Activated naive CD8-positive, alpha-beta T cell (primary cell): ENCODE data around the gene GPC5.
"Not testable (repeated sequence)": the region's sequence is repeated elsewhere in the genome, so short reads cannot be mapped to it uniquely, and the experiment has no call there.

Source experiments
- H3K27ac Mint-ChIP-seq: one replicate; pipeline ENCODE4 v1.8.0; 2021; ENCODE audit warnings: mixed read lengths
- H3K27me3 Mint-ChIP-seq: one replicate; pipeline ENCODE4 v1.8.0; 2021; ENCODE audit warnings: mixed read lengths
- H3K36me3 Mint-ChIP-seq: one replicate; pipeline ENCODE4 v1.8.0; 2021; ENCODE audit warnings: mixed read lengths
- H3K4me1 Mint-ChIP-seq: one replicate; pipeline ENCODE4 v1.8.0; 2021; ENCODE audit warnings: low read depth, mixed read lengths
- H3K4me3 Mint-ChIP-seq: one replicate; pipeline ENCODE4 v1.8.0; 2021; ENCODE audit warnings: mild to moderate bottlenecking, mixed read lengths
- H3K9me3 Mint-ChIP-seq: one replicate; pipeline ENCODE4 v1.8.0; 2021; ENCODE audit warnings: low read depth, mixed read lengths

Gene GPC5

DNA sequence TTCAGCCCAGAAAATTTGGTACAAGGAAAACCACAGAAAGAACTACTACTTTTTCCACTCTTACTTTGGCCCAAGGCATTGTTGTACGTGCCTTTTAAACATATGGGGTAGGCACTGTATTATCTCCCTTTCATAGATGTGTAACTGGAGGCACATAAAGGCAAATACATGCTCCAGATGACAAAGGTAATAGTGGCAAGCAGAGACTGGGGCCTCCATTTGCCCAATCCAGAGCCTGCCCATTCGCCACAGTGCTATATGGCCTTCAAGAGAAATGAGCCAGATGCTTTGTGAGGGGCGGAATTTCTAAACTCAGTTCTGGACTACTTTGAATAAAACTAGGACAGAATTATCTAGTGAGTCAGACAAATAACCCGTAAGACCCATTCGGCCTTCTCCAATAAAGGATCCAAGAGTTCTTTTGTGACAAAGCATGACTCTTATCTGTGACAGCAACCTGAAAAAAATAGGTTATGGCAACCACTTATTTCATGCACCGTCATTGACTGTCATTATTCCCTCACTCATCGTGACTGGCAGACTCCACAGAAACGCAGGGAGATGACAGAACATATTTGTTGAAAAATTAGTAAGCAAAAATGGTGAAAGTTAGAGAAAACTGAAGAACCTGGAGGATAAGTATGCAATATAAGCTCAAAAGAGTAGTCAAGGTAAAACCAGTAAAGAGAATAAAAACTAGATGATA is 1116.2 kb downstream of the GPC5 start:
- H3K27me3 Mint-ChIP-seq, result no peaks in the 10 kb centered on the region

DNA sequence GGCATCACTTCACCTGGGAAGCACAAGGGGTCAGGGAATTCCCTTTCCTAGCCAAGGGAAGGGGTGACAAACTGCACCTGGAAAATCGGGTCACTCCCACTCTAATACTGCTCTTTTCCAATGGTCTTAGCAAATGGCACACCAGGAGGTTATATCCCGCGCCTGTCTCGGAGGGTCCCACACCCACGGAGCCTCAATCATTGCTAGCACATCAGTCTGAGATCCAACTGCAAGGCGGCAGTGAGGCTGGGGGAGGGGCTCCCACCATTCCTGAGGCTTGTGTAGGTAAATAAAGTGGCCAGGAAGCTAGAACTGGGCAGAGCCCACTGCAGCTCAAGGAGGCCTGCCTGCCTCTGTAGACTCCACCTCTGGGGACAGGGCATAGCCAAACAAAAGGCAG is 1118.5 kb downstream of the GPC5 start:
- H3K27me3 Mint-ChIP-seq, H3K27ac Mint-ChIP-seq, H3K4me1 Mint-ChIP-seq, H3K4me3 Mint-ChIP-seq, H3K36me3 Mint-ChIP-seq: not testable (repeated sequence)
- peaks cover 13% of the 10 kb centered on the region for H3K9me3 Mint-ChIP-seq

More for the DNA sequence above, 1116.2 kb downstream of the GPC5 start:
- Mint-ChIP-seq H3K36me3 (no peaks in the 10 kb centered on the region), H3K4me1 (no peaks in the 10 kb centered on the region), H3K27ac (no peak overlapping the region), H3K9me3 (peaks cover 13% of the 10 kb centered on the region), H3K4me3 (no peak overlapping the region)

DNA sequence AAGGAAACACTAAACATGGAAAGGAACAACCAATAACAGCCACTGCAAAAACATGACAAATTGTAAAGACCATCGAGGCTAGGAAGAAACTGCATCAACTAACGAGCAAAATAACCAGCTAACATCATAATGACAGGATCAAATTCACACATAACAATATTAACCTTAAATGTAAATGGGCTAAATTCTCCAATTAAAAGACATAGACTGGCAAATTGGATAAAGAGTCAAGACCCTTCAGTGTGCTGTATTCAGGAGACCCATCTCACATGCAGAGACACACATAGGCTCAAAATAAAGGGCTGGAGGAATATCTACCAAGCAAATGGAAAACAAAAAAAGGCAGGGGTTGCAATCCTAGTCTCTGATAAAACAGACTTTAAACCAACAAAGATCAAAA is 1120.2 kb downstream of the GPC5 start:
- H3K36me3 Mint-ChIP-seq, H3K27me3 Mint-ChIP-seq, H3K4me1 Mint-ChIP-seq, H3K4me3 Mint-ChIP-seq, H3K27ac Mint-ChIP-seq: not testable (repeated sequence)
- H3K9me3 Mint-ChIP-seq, result peaks cover 13% of the 10 kb centered on the region

DNA sequence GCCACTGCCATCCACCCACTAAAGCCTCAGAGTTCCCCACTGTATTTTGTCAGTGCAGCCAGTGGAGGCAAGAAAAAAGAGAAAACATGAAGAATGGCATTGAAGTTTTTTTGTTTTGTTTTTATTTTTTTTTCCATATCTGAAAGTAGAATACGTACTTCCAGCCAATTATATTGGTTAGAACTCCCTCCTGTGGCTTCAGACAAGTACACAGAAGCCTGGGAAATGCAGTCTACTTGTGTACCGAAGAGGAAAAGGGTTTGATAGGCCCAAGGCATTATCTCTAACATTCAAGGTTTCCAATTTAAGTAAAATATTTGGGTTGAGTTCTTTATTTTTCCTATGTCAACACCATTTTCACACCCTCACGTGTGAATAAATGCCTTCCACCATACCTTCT is 1131.9 kb downstream of the GPC5 start:
- H3K27ac Mint-ChIP-seq, result no peak overlapping the region
- H3K36me3 Mint-ChIP-seq, result no peaks in the 10 kb centered on the region
- no peak overlapping the region for H3K4me3 Mint-ChIP-seq
- no peaks in the 10 kb centered on the region for H3K9me3 Mint-ChIP-seq
- no peaks in the 10 kb centered on the region for H3K4me1 Mint-ChIP-seq
- no peaks in the 10 kb centered on the region for H3K27me3 Mint-ChIP-seq

DNA sequence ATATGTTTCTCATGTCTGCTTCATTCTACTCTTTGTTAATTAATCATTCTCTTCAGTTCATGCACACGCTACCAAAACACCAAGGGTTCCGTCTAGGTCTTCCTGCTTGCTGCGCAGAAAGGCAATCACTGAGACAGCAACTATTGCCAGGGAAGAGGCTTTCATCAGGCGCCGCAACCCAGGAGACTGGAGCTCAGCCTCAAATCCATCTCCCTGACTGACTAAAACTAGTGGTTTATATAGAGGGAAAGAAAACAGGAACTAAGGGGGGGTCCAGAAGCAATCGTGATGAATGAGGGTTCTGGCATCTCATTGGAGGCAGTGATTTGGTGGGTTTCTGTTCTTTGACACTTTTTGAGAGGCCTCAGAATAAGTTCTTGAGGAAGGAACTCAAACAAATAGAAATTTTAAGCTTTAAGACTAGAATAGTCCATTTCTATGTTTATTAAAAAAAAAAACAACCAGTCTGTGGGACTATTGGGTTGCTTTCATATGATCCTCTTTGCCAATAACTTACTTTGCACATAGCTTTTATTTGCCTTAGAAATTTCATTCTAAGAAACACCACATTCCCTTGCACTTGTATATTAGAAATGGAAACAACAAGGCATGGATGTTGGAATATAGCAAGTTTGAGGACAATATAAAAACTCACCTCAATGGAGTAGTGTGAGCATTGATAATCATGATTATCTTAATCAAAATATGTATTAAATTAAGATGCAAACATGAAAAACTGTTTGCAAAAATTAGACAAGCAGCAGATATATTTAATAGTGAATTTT is 1137.0 kb downstream of the GPC5 start:
- H3K36me3 Mint-ChIP-seq, result no peaks in the 10 kb centered on the region
- no peak overlapping the region for H3K27ac Mint-ChIP-seq
- no peaks in the 10 kb centered on the region for H3K4me1 Mint-ChIP-seq
- H3K4me3 Mint-ChIP-seq, result no peak overlapping the region
- no peaks in the 10 kb centered on the region for H3K27me3 Mint-ChIP-seq
- H3K9me3 Mint-ChIP-seq, result no peaks in the 10 kb centered on the region

GRCh38 chr13:92537471-92537870 is 1139.0 kb downstream of the GPC5 start:
- Mint-ChIP-seq H3K4me1 (no peaks in the 10 kb centered on the region), H3K27me3 (no peaks in the 10 kb centered on the region), H3K9me3 (peaks cover 4% of the 10 kb centered on the region), H3K4me3 (no peak overlapping the region), H3K27ac (no peak overlapping the region), H3K36me3 (no peaks in the 10 kb centered on the region)

DNA sequence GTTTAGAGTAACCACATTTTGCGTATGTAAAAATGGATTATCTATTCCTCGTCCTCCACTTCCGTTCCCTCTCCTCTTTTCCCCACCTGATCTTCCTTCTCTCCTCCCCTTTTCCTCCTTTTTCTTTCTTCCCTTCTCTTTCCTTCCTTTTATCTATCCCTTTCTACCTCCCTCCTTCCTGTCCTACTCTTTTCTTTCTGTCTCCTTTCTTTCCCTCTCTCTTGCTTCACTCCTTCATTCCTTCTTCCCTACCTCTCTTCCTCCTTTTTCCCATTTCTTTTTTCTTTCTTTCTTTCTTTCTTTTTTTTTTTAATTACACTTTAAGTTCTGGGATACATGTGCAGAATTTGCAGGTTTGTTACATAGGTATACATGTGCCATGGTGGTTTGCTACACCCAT is 1139.7 kb downstream of the GPC5 start:
- Mint-ChIP-seq H3K9me3 (peaks cover 7% of the 10 kb centered on the region), H3K27ac (no peak overlapping the region), H3K36me3 (no peaks in the 10 kb centered on the region), H3K4me3 (no peak overlapping the region), H3K4me1 (no peaks in the 10 kb centered on the region), H3K27me3 (no peaks in the 10 kb centered on the region)

DNA sequence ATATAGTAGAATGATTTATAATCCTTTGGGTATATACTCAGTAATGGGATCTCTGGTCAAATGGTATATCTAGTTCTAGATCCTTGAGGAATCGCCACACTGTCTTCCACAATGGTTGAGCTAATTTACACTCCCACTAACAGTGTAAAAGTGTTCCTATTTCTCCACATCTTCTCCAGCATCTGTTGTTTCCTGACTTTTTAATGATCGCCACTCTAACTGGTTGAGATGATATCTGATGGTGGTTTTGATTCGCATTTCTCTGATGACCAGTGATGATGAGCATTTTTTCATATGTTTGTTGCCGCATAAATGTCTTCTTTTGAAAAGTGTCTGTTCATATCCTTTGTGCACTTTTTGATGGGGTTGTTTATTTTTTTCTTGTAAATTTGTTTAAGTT is 1140.7 kb downstream of the GPC5 start:
- H3K4me1 Mint-ChIP-seq, H3K36me3 Mint-ChIP-seq, H3K27me3 Mint-ChIP-seq, H3K27ac Mint-ChIP-seq, H3K4me3 Mint-ChIP-seq, H3K9me3 Mint-ChIP-seq: not testable (repeated sequence)

- Mint-ChIP-seq H3K9me3 (peaks cover 3% of the 10 kb centered on the region), H3K4me1 (no peaks in the 10 kb centered on the region), H3K4me3 (no peak overlapping the region), H3K27me3 (no peaks in the 10 kb centered on the region), H3K36me3 (no peaks in the 10 kb centered on the region), H3K27ac (no peak overlapping the region)
These were observed 1148.8 kb downstream of the GPC5 start for GRCh38 chr13:92547266-92547665.

- Mint-ChIP-seq H3K27ac (no peak overlapping the region), H3K9me3 (no peaks in the 10 kb centered on the region), H3K27me3 (no peaks in the 10 kb centered on the region), H3K4me1 (no peaks in the 10 kb centered on the region), H3K36me3 (no peaks in the 10 kb centered on the region), H3K4me3 (no peak overlapping the region)
These were observed 1150.9 kb downstream of the GPC5 start for GRCh38 chr13:92549276-92549675.

DNA sequence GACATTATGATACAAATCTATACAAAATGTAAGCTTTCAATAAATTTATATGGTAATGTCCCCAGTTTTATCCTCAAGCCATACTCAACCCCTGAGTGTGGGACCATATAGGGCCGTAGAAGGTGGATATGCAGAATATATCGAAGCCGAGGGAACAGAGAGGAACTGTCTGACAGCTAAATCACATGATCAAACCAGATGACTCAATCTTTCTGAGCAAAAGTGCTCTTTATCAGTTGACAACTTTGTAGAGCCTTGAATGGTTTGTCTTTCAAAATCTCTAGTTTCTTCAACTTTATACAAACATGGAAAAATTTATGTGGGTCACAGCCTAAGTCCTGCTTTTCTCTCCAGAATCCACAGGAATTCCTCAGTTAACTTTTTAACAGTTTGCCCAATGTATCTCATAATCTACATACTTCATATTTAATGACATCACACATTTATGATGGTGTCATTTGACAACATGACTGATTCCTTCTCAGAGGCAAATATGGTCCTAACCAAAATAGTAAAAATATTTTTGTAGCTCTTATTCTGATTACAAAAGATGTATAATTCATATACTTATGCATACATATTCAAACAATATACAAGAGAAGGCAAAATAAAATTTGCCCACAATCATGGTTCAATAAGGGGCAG is 1155.2 kb downstream of the GPC5 start:
- no peaks in the 10 kb centered on the region for H3K27me3 Mint-ChIP-seq
- H3K4me3 Mint-ChIP-seq, result no peak overlapping the region
- H3K9me3 Mint-ChIP-seq, result no peaks in the 10 kb centered on the region
- no peak overlapping the region for H3K27ac Mint-ChIP-seq
- no peaks in the 10 kb centered on the region for H3K36me3 Mint-ChIP-seq
- no peaks in the 10 kb centered on the region for H3K4me1 Mint-ChIP-seq

DNA sequence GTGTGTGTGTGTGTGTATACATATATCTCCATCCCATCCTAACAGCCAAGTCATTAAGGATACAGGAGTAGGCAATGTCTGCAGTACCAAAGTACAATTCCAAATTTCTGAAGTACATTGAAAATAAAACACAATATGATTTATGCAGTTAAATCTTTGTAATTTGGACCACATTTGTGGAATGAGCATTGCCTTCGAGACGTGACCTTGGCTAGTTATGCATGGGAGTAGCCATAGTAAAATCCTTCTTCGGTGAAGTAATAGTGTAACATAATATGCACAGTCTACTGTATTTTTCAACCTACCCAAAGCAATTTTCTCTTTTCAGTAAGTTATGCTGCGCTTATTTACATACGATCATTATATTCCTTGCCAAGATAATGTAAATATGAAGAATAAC is 1162.5 kb downstream of the GPC5 start:
- Mint-ChIP-seq H3K4me1 (no peaks in the 10 kb centered on the region), H3K4me3 (no peak overlapping the region), H3K27ac (no peak overlapping the region), H3K9me3 (no peaks in the 10 kb centered on the region), H3K36me3 (no peaks in the 10 kb centered on the region), H3K27me3 (no peaks in the 10 kb centered on the region)

DNA sequence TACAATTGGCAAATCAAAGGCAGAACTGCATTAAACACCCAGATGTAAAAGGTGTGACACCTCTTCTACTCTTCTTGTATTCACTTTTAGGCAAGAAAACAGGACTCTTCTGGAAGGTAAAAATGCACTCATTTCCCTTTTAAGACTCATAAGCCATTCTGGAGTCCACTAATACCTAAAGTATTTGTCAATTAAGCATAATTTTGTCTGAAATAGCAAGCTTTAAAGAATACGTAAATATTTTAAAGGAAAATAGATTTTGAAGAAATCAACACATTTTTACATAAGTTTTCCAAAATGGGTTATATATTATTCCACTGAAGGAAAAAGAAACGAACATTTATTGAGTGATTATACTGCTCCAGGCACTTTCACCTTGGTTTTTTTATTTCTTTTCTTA is 1166.5 kb downstream of the GPC5 start:
- H3K36me3 Mint-ChIP-seq, result no peaks in the 10 kb centered on the region
- no peaks in the 10 kb centered on the region for H3K4me1 Mint-ChIP-seq
- H3K27ac Mint-ChIP-seq, result no peak overlapping the region
- H3K4me3 Mint-ChIP-seq, result no peak overlapping the region
- H3K27me3 Mint-ChIP-seq, result no peaks in the 10 kb centered on the region
- H3K9me3 Mint-ChIP-seq, result no peaks in the 10 kb centered on the region

DNA sequence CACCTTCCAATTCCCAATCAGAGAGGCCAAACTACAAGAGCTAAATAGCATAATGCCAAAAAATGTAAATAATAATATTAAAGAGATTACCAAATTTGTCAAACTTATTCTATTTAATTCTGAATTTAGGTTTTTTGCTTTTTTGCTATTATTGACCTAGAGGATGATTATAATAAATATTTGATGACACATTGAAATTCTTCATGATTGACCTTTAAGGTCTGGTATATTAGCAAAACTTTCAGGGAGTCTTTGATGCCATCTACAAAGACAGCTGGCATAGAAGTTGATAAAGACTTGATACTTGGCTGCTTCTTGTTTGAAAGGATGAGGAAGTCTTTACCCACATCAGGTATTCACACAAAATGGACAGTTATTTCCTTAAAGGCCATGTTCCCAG is 1168.3 kb downstream of the GPC5 start:
- no peak overlapping the region for H3K4me3 Mint-ChIP-seq
- no peaks in the 10 kb centered on the region for H3K36me3 Mint-ChIP-seq
- no peaks in the 10 kb centered on the region for H3K27me3 Mint-ChIP-seq
- H3K4me1 Mint-ChIP-seq, result no peaks in the 10 kb centered on the region
- no peak overlapping the region for H3K27ac Mint-ChIP-seq
- H3K9me3 Mint-ChIP-seq, result no peaks in the 10 kb centered on the region

DNA sequence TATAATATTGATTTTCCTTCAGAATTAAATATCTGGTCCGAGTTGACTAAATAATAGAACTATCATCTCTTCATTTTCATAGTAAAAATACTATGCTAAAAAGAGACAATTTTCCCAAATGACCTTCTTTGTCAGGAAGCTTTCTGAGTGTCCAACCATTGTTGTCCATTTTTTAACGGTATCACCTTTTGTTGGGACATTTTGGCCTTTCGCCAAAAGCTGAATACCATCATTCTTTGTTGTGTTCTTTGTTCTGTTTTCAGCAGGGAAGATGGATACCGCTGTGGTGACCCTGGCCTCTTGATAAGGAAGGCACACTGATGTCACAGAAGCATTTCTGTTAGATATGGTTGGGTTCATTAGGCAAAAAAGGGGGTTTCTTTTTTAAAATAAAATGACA is 1173.8 kb downstream of the GPC5 start:
- H3K27ac Mint-ChIP-seq, result no peak overlapping the region
- no peaks in the 10 kb centered on the region for H3K36me3 Mint-ChIP-seq
- no peaks in the 10 kb centered on the region for H3K4me1 Mint-ChIP-seq
- H3K4me3 Mint-ChIP-seq, result no peak overlapping the region
- H3K9me3 Mint-ChIP-seq, result no peaks in the 10 kb centered on the region
- H3K27me3 Mint-ChIP-seq, result no peaks in the 10 kb centered on the region
